Liver (tissue), 3 donors: ENCODE data around the gene BPGM.

Source experiments
- CTCF ChIP-seq: fragments of 150-350 bp; IDR thresholded peaks from 2 replicates; pipeline ENCODE4 v1.5.1; 2017; ENCODE audit warnings: improper control_type of control experiment, low read depth, low read length; ENCODE audit not compliant: missing input control
- JUND ChIP-seq, 2 donors: IDR thresholded peaks; 2 replicates each; pipeline ENCODE4 v1.6.1; 2016; ENCODE audit warnings: antibody characterized with exemption in 2 of 2
- RAD21 ChIP-seq, 2 donors: IDR thresholded peaks; 2 replicates each; pipeline ENCODE4 v1.6.1; 2016; ENCODE audit warnings: antibody characterized with exemption in 2 of 2, mild to moderate bottlenecking in 2 of 2
- RXRA ChIP-seq, 2 donors: IDR thresholded peaks; 2 replicates each; pipeline ENCODE4 v1.6.1; 2017 to 2018; ENCODE audit warnings: antibody characterized with exemption in 2 of 2, mild to moderate bottlenecking in 1 of 2
- SP1 ChIP-seq: IDR thresholded peaks from 2 replicates; pipeline ENCODE4 v1.6.1; 2018; ENCODE audit warnings: antibody characterized with exemption, mild to moderate bottlenecking
- TAF1 ChIP-seq: conservative IDR thresholded peaks from 2 replicates; pipeline ENCODE4 v1.6.1; 2016; ENCODE audit warnings: antibody characterized with exemption, mild to moderate bottlenecking
- donor health status: healthy.
- donor health status: healthy.

- TF ChIP-seq CTCF = no peak
- TF ChIP-seq RXRA (IDR thresholded peaks at IDR 0.05) = no peak
- TF ChIP-seq JUND (IDR thresholded peaks at IDR 0.05) = no peak
- no peak for TF ChIP-seq SP1
- no peak for TF ChIP-seq TAF1
- no peak for TF ChIP-seq RAD21 (IDR thresholded peaks at IDR 0.05)
Measured at GRCh38 chr7:134690614-134691504, 44.2 kb downstream of the BPGM start.
